ENCODE data around the gene RNASET2. TPM values are rescaled to one million over a fixed set of nuclear protein-coding genes. Genes with fewer than 3 reads are reported as not detected.
A peak's percentile ranks its signal among the peaks of the same experiment; 100 is the strongest.

Gene RNASET2
- total and polyA plus RNA-seq, 2 of the 13 experiments (the other 11 are each of a cell fraction or from before 2014, with no cell fraction given), result 44.6 to 597 TPM

GRCh38 chr6:166956444-166957086, at the start of gene RNASET2 (continued):
- TF ChIP-seq ZSCAN29 (CRISPR knock-in tag; conservative IDR thresholded peaks at IDR 0.05) (peak; percentile 84; the same call in 1 of the 2 replicates), MBD4 (IDR thresholded peaks at IDR 0.05; ENCODE audit: borderline replicate concordance, low read length) (no peak), KDM5A (IDR thresholded peaks at IDR 0.05; ENCODE audit: borderline replicate concordance, low read length) (0 out of 2 replicates have a peak, but pooled peaks have one; percentile 20), ZMYM4 (CRISPR knock-in tag; IDR thresholded peaks at IDR 0.05) (no peak), IRF2 (CRISPR knock-in tag; IDR thresholded peaks at IDR 0.05) (peak; percentile 50; the same call in 1 of the 2 replicates), HNRNPL (IDR thresholded peaks at IDR 0.05; ENCODE audit: low read depth, low read length) (peak; percentile 81), ARHGAP35 (CRISPR knock-in tag; IDR thresholded peaks at IDR 0.05; ENCODE audit: borderline replicate concordance) (peak; percentile 87), ZKSCAN5 (CRISPR knock-in tag; IDR thresholded peaks at IDR 0.05) (no peak), FIP1L1 (IDR thresholded peaks at IDR 0.05; ENCODE audit: borderline replicate concordance, insufficient read depth, low read depth, low read length) (no peak), U2AF1 (optimal IDR thresholded peaks at IDR 0.05; ENCODE audit: low read depth, low read length) (no peak), ZNF124 (CRISPR knock-in tag; IDR thresholded peaks at IDR 0.05) (no peak), ZNF879 (CRISPR knock-in tag; IDR thresholded peaks at IDR 0.05) (no peak; the same call in 1 of the 2 replicates), MYC (CRISPR knock-in tag; IDR thresholded peaks at IDR 0.05; ENCODE audit: borderline replicate concordance) (peak; percentile 70; the same call in 1 of the 2 replicates), STAG1 (CRISPR knock-in tag; IDR thresholded peaks at IDR 0.05) (peak; percentile 8), ZNF761 (CRISPR knock-in tag; conservative IDR thresholded peaks at IDR 0.05) (peak; percentile 49; the same call in 1 of the 2 replicates), FOXK2 (IDR thresholded peaks at IDR 0.05) (no peak), MLLT10 (CRISPR knock-in tag; IDR thresholded peaks at IDR 0.05) (no peak), MED8 (CRISPR knock-in tag; IDR thresholded peaks at IDR 0.05; ENCODE audit: insufficient replicate concordance) (peak; percentile 84), PAX8 (CRISPR knock-in tag; IDR thresholded peaks at IDR 0.05; ENCODE audit: borderline replicate concordance) (no peak), MEIS1 (CRISPR knock-in tag; IDR thresholded peaks at IDR 0.05; ENCODE audit: borderline replicate concordance) (peak; percentile 85), BRF2 (CRISPR knock-in tag; IDR thresholded peaks at IDR 0.05) (no peak; the same call in 1 of the 2 replicates), ZNF468 (CRISPR knock-in tag; IDR thresholded peaks at IDR 0.05) (peak; percentile 98), ZNF749 (CRISPR knock-in tag; IDR thresholded peaks at IDR 0.05; ENCODE audit: borderline replicate concordance) (no peak; the same call in 1 of the 2 replicates), ZNF3 (CRISPR knock-in tag; IDR thresholded peaks at IDR 0.05) (no peak), POLR2A (IDR thresholded peaks at IDR 0.05; ENCODE audit: insufficient read depth in 1 of 2, low read depth in 2 of 2, low read length in 2 of 2) (peak in 1 of 2 experiments; percentile 68; a peak in 2 of 4 replicates), ZNF17 (CRISPR knock-in tag; IDR thresholded peaks at IDR 0.05) (no peak)
- TF ChIP-seq, protein P1, sequence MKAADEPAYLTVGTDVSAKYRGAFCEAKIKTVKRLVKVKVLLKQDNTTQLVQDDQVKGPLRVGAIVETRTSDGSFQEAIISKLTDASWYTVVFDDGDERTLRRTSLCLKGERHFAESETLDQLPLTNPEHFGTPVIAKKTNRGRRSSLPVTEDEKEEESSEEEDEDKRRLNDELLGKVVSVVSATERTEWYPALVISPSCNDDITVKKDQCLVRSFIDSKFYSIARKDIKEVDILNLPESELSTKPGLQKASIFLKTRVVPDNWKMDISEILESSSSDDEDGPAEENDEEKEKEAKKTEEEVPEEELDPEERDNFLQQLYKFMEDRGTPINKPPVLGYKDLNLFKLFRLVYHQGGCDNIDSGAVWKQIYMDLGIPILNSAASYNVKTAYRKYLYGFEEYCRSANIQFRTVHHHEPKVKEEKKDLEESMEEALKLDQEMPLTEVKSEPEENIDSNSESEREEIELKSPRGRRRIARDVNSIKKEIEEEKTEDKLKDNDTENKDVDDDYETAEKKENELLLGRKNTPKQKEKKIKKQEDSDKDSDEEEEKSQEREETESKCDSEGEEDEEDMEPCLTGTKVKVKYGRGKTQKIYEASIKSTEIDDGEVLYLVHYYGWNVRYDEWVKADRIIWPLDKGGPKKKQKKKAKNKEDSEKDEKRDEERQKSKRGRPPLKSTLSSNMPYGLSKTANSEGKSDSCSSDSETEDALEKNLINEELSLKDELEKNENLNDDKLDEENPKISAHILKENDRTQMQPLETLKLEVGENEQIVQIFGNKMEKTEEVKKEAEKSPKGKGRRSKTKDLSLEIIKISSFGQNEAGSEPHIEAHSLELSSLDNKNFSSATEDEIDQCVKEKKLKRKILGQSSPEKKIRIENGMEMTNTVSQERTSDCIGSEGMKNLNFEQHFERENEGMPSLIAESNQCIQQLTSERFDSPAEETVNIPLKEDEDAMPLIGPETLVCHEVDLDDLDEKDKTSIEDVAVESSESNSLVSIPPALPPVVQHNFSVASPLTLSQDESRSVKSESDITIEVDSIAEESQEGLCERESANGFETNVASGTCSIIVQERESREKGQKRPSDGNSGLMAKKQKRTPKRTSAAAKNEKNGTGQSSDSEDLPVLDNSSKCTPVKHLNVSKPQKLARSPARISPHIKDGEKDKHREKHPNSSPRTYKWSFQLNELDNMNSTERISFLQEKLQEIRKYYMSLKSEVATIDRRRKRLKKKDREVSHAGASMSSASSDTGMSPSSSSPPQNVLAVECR (CRISPR knock-in tag; IDR thresholded peaks at IDR 0.05; ENCODE audit: borderline replicate concordance), result peak; percentile 96

All from HepG2 (cell line).